ENCODE measurements around the gene ANKRD26. TPM values are rescaled to one million over a fixed set of nuclear protein-coding genes. Genes with fewer than 3 reads are reported as not detected.

Gene ANKRD26
- total RNA-seq, 1 donor from 2014 or later = 22.7 TPM

DNA sequence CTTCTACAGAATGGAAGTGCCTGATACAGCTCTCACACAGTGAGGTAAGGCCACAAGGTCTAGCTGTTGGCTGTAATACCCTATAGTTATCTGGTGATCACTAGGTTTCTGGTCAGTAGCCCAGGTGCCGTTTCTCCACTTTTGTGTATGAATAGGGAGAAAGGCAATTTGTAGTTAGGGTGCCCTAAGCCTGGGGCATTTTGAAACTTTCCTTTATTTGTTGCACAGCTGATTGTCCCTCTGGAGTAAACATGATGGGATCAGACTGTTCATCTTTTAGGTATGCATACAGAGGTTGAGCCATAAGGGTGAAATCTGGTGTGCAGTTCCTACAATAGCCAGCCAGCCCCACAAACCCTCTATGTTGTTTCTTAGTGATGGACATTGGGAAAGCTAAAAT lies 112.4 kb downstream of the ANKRD26 start:
- no peak overlapping the region for H3K4me3 Mint-ChIP-seq

DNA sequence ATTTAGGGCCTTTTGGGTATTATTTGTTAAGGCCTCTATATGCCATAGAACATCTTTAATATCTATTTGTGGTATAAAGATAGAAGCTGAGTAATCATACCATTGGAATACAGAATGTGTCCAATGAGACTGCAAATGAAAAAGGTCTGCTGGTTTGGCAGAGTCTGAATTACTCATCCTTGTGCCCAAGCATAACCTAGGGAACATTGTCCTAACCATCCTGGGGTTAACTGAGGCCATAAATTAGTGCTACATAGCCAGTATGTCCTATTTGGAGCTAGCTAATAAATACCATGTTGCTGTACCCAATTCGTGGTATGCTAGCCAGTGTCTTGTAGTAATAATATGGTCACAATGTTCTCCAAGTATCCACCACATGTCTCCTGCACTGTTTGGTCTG lies 117.1 kb downstream of the ANKRD26 start:
- H2AFZ ChIP-seq (replicated peaks) = no peak overlapping the region
- Mint-ChIP-seq H3K36me3 (peaks cover 7% of the 10 kb centered on the region), H3K4me3 (no peak overlapping the region)

More for the DNA sequence above, 112.4 kb downstream of the ANKRD26 start:
- Mint-ChIP-seq H3K27ac (no peak overlapping the region), H3K4me1 (no peaks in the 10 kb centered on the region), H3K27me3 (ENCODE audit: insufficient read depth, low read depth) (peaks cover 2% of the 10 kb centered on the region), H3K36me3 (peaks cover 9% of the 10 kb centered on the region), H3K9me3 (peaks cover 2% of the 10 kb centered on the region)
- no peaks in the 10 kb centered on the region for H3K27me3 ChIP-seq
- TF ChIP-seq EZH2 (IDR thresholded peaks at IDR 0.05) = no peak
- no peaks in the 10 kb centered on the region for H3K4me1 ChIP-seq
- no peak overlapping the region for H3K4me2 ChIP-seq
- H3K27ac ChIP-seq = no peak overlapping the region
- H2AFZ ChIP-seq (replicated peaks) = no peak overlapping the region
- no peaks in the 10 kb centered on the region for H3K36me3 ChIP-seq
- H3K4me3 ChIP-seq = no peak overlapping the region
- no peak for DNase-seq (ENCODE audit: low spot score)
- no peak overlapping the region for H3K9ac ChIP-seq
- no peaks in the 10 kb centered on the region for H3K9me3 ChIP-seq (ENCODE audit: low read depth)
- no peaks in the 10 kb centered on the region for H3F3A ChIP-seq (ENCODE audit: low read depth)
- no peaks in the 10 kb centered on the region for H4K20me1 ChIP-seq (ENCODE audit: low read depth)
- H3K79me2 ChIP-seq (ENCODE audit: low read depth) = no peaks in the 10 kb centered on the region

DNA sequence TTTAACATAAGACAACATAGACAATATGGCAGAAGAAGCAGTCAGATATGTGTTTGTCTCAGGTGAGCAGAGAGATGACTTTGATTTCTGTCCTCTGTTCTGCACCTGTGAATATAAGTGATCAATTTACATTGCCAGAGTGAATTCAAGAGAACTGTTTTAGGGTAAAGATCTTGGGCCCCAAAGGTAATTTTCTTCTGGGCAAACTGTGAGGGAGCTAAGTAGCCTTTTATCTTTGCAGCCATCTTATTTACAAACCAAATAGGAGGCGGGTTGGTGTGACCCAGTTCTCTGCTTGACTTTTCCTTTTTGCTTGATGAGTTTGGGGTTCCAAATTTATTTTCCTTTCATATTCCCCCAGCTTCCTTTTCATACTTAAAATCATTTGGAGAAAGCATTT lies 118.2 kb downstream of the ANKRD26 start:
- no peaks in the 10 kb centered on the region for H3K4me1 Mint-ChIP-seq
- H3K27ac Mint-ChIP-seq = no peak overlapping the region
- Histone ChIP-seq H3K27me3 (no peaks in the 10 kb centered on the region), H3K36me3 (no peaks in the 10 kb centered on the region), H2AFZ (replicated peaks) (no peak overlapping the region), H3K27ac (no peak overlapping the region), H3K79me2 (ENCODE audit: low read depth) (no peaks in the 10 kb centered on the region), H3F3A (ENCODE audit: low read depth) (no peaks in the 10 kb centered on the region), H3K4me2 (no peak overlapping the region), H3K4me3 (no peak overlapping the region), H3K4me1 (peaks cover 5% of the 10 kb centered on the region), H3K9me3 (ENCODE audit: low read depth) (no peaks in the 10 kb centered on the region), H4K20me1 (ENCODE audit: low read depth) (no peaks in the 10 kb centered on the region), H3K9ac (no peak overlapping the region)
- H3K36me3 Mint-ChIP-seq = peaks cover 7% of the 10 kb centered on the region
- TF ChIP-seq EZH2phosphoT487 (IDR thresholded peaks at IDR 0.05) (no peak), EZH2 (IDR thresholded peaks at IDR 0.05) (no peak)
- TF ChIP-seq, protein P1, sequence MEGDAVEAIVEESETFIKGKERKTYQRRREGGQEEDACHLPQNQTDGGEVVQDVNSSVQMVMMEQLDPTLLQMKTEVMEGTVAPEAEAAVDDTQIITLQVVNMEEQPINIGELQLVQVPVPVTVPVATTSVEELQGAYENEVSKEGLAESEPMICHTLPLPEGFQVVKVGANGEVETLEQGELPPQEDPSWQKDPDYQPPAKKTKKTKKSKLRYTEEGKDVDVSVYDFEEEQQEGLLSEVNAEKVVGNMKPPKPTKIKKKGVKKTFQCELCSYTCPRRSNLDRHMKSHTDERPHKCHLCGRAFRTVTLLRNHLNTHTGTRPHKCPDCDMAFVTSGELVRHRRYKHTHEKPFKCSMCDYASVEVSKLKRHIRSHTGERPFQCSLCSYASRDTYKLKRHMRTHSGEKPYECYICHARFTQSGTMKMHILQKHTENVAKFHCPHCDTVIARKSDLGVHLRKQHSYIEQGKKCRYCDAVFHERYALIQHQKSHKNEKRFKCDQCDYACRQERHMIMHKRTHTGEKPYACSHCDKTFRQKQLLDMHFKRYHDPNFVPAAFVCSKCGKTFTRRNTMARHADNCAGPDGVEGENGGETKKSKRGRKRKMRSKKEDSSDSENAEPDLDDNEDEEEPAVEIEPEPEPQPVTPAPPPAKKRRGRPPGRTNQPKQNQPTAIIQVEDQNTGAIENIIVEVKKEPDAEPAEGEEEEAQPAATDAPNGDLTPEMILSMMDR (IDR thresholded peaks at IDR 0.05) = no peak
- no peaks in the 10 kb centered on the region for H3K9me3 Mint-ChIP-seq
- no peak overlapping the region for H3K4me3 Mint-ChIP-seq
- DNase-seq (ENCODE audit: low spot score) = no peak
- peaks cover 2% of the 10 kb centered on the region for H3K27me3 Mint-ChIP-seq (ENCODE audit: insufficient read depth, low read depth)

More for the DNA sequence above, 117.1 kb downstream of the ANKRD26 start:
- no peak for TF ChIP-seq EZH2 (IDR thresholded peaks at IDR 0.05)
- TF ChIP-seq, protein P1 (IDR thresholded peaks at IDR 0.05) = no peak
- TF ChIP-seq EZH2phosphoT487 (IDR thresholded peaks at IDR 0.05) = no peak
- DNase-seq (ENCODE audit: low spot score) = no peak
- Mint-ChIP-seq H3K9me3 (peaks cover 2% of the 10 kb centered on the region), H3K27ac (no peak overlapping the region), H3K27me3 (ENCODE audit: insufficient read depth, low read depth) (peaks cover 2% of the 10 kb centered on the region), H3K4me1 (no peaks in the 10 kb centered on the region)
- Histone ChIP-seq H3F3A (ENCODE audit: low read depth) (no peaks in the 10 kb centered on the region), H3K27me3 (no peaks in the 10 kb centered on the region), H3K9me3 (ENCODE audit: low read depth) (no peaks in the 10 kb centered on the region), H3K4me2 (no peak overlapping the region), H3K36me3 (no peaks in the 10 kb centered on the region), H3K79me2 (ENCODE audit: low read depth) (no peaks in the 10 kb centered on the region), H4K20me1 (ENCODE audit: low read depth) (no peaks in the 10 kb centered on the region), H3K4me3 (no peak overlapping the region), H3K27ac (no peak overlapping the region), H3K4me1 (no peaks in the 10 kb centered on the region), H3K9ac (no peak overlapping the region)

DNA sequence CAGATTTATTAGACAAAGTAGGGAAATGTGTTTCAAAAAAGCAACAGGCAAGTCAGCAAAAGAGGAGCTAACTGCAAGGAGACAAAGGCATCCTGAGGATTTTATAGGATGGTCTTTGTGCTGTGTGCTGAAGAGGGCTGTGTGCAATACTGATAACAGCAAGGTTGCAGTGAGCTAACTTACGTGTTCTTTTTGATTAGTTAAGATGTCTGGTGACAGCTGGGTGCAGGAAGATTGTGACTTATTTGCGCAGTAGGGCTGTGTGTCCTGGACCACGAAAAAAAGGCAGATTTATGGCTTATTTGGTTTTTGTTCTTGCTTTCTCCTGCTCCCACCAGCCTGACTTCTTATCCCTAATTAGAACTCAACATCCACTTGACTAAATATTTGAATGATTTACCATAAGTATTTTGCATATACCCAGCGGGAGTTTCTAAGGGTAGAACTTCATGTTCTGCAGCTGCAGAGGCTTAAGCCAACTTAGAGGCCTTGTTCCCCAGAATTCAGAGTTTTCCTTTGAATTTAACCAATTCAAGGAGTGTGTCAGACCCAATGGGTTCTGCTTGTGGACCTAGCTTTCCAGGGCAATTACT lies 119.0 kb downstream of the ANKRD26 start:
- Histone ChIP-seq H3K27ac (no peak overlapping the region), H3K9me3 (ENCODE audit: low read depth) (no peaks in the 10 kb centered on the region), H3K4me3 (no peak overlapping the region), H4K20me1 (ENCODE audit: low read depth) (no peaks in the 10 kb centered on the region), H3K27me3 (no peaks in the 10 kb centered on the region), H3F3A (ENCODE audit: low read depth) (no peaks in the 10 kb centered on the region), H3K36me3 (no peaks in the 10 kb centered on the region), H2AFZ (replicated peaks) (no peak overlapping the region), H3K79me2 (ENCODE audit: low read depth) (no peaks in the 10 kb centered on the region), H3K9ac (no peak overlapping the region), H3K4me2 (no peak overlapping the region), H3K4me1 (peaks cover 5% of the 10 kb centered on the region)
- H3K27me3 Mint-ChIP-seq (ENCODE audit: insufficient read depth, low read depth) = peaks cover 2% of the 10 kb centered on the region
- peaks cover 7% of the 10 kb centered on the region for H3K36me3 Mint-ChIP-seq
- no peak overlapping the region for H3K4me3 Mint-ChIP-seq
- H3K9me3 Mint-ChIP-seq = no peaks in the 10 kb centered on the region
- TF ChIP-seq EZH2phosphoT487 (IDR thresholded peaks at IDR 0.05) (no peak), EZH2 (IDR thresholded peaks at IDR 0.05) (no peak)
- TF ChIP-seq, protein P1 (IDR thresholded peaks at IDR 0.05) = no peak
- no peak for DNase-seq (ENCODE audit: low spot score)
- H3K27ac Mint-ChIP-seq = no peak overlapping the region
- no peaks in the 10 kb centered on the region for H3K4me1 Mint-ChIP-seq

All from neural progenitor cell (in vitro differentiated cells).